Vagina (tissue), 2 donors: ENCODE results near the gene ANKFN1. TPM values are rescaled to one million over a fixed set of nuclear protein-coding genes. Genes with fewer than 3 reads are reported as not detected.

Source experiments
- DNase-seq, 2 donors: peaks; one replicate each; pipeline ENCODE4 v3.0.0-alpha.2; 2017; ENCODE audit errors: extremely low spot score in 2 of 2
- H3K27ac ChIP-seq: fragments of 200-600 bp; sonication (generic); one replicate; pipeline ENCODE4 v1.5.1; 2019
- H3K27me3 ChIP-seq: fragments of 200-600 bp; sonication (generic); one replicate; pipeline ENCODE4 v1.5.1; 2019
- H3K36me3 ChIP-seq, 2 donors: fragments of 200-600 bp; sonication (generic); one replicate each; pipeline ENCODE4 v1.5.1; 2017 to 2019
- H3K4me1 ChIP-seq: fragments of 200-600 bp; sonication (generic); one replicate; pipeline ENCODE4 v1.5.1; 2019
- H3K4me3 ChIP-seq, 2 donors: fragments of 200-600 bp; sonication (generic); 1 replicate in 1 of 2; 2 replicates in 1 of 2; pipeline ENCODE4 v1.5.1; 2016 to 2019
- H3K9me3 ChIP-seq: fragments of 200-600 bp; sonication (generic); one replicate; pipeline ENCODE4 v1.5.1; 2019
- POLR2A ChIP-seq, 2 donors: fragments of 450-650 bp; IDR thresholded peaks; one replicate each; pipeline ENCODE4 v1.6.1; 2017; ENCODE audit warnings: antibody characterized with exemption in 2 of 2, mild to moderate bottlenecking in 2 of 2, moderate library complexity in 2 of 2
- POLR2AphosphoS5 ChIP-seq, 2 donors: sonication (generic); formaldehyde crosslinking; IDR thresholded peaks; one replicate each; pipeline ENCODE4 v1.9.0; 2017; ENCODE audit warnings: antibody characterized with exemption in 2 of 2, mild to moderate bottlenecking in 2 of 2, low read depth in 1 of 2; ENCODE audit not compliant: insufficient read depth in 1 of 2
- intact Hi-C: fragments of 100-400 bp; cut with DNase I; formaldehyde crosslinking; loops from one replicate; pipeline ENCODE4 v1.15.1; 2023
- total RNA-seq: library from RNA; depleted of rRNA; stranded (reverse); fragments of >200 nt; gene quantifications from one replicate; pipeline ENCODE4 v1.2.3, GENCODE V29; 2016
- TF ChIP-seq, protein P1 (sequence below), 3 experiments: fragments of 450-650 bp in 2 of 3; fragments of 200-600 bp in 1 of 3; sonication (generic) in 1 of 3; IDR thresholded peaks; one replicate each; pipeline ENCODE4 v1.5.1; 2017 to 2019; ENCODE audit warnings: antibody characterized with exemption in 3 of 3, mild to moderate bottlenecking in 2 of 3, moderate library complexity in 2 of 3

ANKFN1 gene
- total RNA-seq, 1 donor from 2014 or later: 3.4 TPM

DNA sequence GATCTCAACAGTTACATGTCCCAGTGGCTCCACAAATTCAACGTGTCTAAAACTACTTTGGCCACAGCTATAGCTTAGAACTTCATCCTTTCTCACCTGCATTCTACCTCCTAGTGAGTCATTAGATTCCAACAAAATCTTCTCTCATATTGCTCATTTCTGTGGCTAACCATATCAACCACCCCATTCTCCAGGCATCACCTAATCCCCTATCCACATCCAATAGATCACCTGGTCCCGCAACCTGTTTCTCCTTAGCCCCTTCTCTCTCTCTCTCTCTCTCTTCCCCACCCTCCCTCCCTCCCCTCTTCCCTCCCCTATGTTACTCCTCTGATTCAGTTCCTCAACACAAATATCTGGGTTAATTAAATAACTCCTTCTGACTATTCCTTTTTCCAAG is 64.6 kb downstream of the ANKFN1 start:
- H3K27ac ChIP-seq: no peak overlapping the region
- intact Hi-C loops: no loop called here
- no peaks in the 10 kb centered on the region for H3K4me1 ChIP-seq
- TF ChIP-seq, protein P1, sequence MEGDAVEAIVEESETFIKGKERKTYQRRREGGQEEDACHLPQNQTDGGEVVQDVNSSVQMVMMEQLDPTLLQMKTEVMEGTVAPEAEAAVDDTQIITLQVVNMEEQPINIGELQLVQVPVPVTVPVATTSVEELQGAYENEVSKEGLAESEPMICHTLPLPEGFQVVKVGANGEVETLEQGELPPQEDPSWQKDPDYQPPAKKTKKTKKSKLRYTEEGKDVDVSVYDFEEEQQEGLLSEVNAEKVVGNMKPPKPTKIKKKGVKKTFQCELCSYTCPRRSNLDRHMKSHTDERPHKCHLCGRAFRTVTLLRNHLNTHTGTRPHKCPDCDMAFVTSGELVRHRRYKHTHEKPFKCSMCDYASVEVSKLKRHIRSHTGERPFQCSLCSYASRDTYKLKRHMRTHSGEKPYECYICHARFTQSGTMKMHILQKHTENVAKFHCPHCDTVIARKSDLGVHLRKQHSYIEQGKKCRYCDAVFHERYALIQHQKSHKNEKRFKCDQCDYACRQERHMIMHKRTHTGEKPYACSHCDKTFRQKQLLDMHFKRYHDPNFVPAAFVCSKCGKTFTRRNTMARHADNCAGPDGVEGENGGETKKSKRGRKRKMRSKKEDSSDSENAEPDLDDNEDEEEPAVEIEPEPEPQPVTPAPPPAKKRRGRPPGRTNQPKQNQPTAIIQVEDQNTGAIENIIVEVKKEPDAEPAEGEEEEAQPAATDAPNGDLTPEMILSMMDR (IDR thresholded peaks at IDR 0.05): no peak
- TF ChIP-seq POLR2AphosphoS5 (IDR thresholded peaks at IDR 0.05; ENCODE audit: insufficient read depth in 1 of 2, low read depth in 1 of 2) (no peak), POLR2A (IDR thresholded peaks at IDR 0.05) (no peak)
- H3K4me3 ChIP-seq: no peak overlapping the region
- H3K9me3 ChIP-seq: no peaks in the 10 kb centered on the region
- no peak for DNase-seq
- H3K36me3 ChIP-seq: no peaks in the 10 kb centered on the region
- H3K27me3 ChIP-seq: no peaks in the 10 kb centered on the region

DNA sequence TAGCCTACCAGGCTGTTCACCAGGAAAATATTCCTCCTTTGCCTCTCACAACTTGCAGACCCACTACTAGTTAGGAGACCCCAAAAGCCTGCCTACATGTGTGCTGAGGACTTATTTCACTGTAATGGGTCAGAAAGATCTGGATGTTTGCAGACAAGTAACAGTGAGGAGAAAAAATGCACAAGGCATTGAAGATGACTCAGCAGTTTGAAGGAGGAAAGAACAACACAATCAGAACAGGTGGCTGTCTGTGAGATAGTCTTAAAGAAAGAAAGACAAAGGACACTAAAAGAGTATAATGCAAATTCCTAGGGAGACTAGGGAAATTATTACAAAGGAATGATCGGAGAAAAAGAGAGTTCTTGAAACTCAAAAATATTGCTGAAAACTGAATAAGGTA is 69.0 kb downstream of the ANKFN1 start:
- H3K27ac ChIP-seq: no peak overlapping the region
- H3K4me3 ChIP-seq: no peak overlapping the region
- no peaks in the 10 kb centered on the region for H3K4me1 ChIP-seq
- intact Hi-C loops: no loop called here
- H3K9me3 ChIP-seq: no peaks in the 10 kb centered on the region
- H3K27me3 ChIP-seq: no peaks in the 10 kb centered on the region
- TF ChIP-seq POLR2AphosphoS5 (IDR thresholded peaks at IDR 0.05; ENCODE audit: insufficient read depth in 1 of 2, low read depth in 1 of 2) (no peak), POLR2A (IDR thresholded peaks at IDR 0.05) (no peak)
- TF ChIP-seq, protein P1 (IDR thresholded peaks at IDR 0.05): no peak
- DNase-seq: no peak
- H3K36me3 ChIP-seq: no peaks in the 10 kb centered on the region

DNA sequence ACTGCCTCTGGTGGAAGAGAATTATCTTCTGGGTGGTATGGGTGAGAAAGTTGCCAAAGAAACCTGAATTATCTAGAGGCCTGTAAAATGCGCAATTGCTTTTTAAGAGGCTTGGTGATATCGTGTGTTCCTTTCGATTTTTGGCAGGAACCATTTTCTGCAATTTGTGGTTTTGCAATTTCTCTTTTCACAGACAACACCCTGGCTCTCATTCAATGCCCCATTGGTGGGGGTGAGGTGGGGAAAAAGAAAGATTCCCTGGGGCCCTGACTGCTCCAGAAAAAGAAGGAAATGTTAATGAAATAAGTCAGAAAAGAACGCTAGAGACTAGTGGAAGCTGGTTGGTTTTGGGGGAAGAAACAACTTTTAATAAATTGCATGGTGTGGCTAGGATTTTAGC is 77.4 kb downstream of the ANKFN1 start:
- intact Hi-C loops: no loop called here
- Histone ChIP-seq H3K9me3 (no peaks in the 10 kb centered on the region), H3K4me1 (peaks cover 10% of the 10 kb centered on the region), H3K27me3 (no peaks in the 10 kb centered on the region), H3K4me3 (no peak overlapping the region), H3K27ac (no peak overlapping the region), H3K36me3 (no peaks in the 10 kb centered on the region)
- TF ChIP-seq, protein P1 (IDR thresholded peaks at IDR 0.05): no peak
- TF ChIP-seq POLR2A (IDR thresholded peaks at IDR 0.05) (no peak), POLR2AphosphoS5 (IDR thresholded peaks at IDR 0.05; ENCODE audit: insufficient read depth in 1 of 2, low read depth in 1 of 2) (peak in 1 of 2 donors; percentile 21)
- DNase-seq: no peak

DNA sequence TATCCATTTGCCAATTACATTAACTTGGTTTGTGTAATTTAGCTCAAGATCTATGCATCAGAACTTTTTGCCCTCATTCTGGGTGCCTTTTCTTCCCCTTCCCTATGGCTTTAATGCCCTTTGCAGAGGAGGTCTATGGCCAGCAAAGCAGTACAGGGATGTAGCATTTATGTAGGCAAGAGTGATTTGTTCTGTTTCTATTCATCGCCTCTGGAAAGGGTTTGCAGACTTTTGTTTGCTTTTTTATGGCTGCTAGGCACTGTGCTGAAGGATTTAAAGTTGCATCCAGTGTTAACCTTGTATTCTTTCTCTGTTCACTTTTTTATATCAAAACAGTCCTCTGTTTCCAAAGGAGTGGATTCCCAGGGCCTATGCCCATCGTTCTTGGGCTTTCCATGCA is 78.0 kb downstream of the ANKFN1 start:
- TF ChIP-seq POLR2AphosphoS5 (IDR thresholded peaks at IDR 0.05; ENCODE audit: insufficient read depth in 1 of 2, low read depth in 1 of 2) (no peak), POLR2A (IDR thresholded peaks at IDR 0.05) (no peak)
- TF ChIP-seq, protein P1 (IDR thresholded peaks at IDR 0.05): no peak
- no peaks in the 10 kb centered on the region for H3K27me3 ChIP-seq
- intact Hi-C loops: no loop called here

DNA sequence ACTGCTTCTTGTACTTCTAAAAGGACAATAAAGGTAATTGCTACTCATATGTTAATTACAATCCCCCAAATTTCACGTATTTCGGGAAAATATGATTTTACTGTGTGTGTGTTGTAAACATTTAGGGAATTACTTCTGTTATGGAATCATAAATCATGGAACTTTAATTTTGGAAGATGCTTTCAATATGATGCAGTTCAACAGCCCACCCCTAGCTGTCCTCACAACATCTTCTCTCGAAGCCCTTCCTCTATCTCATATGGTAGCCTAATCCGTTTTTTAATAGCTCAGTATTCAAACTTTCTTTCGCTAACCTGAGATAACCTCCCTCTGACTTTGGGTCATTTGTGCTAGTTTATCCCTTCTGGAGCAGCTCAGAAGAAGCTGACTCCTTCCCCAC is 78.4 kb downstream of the ANKFN1 start:
- H3K27me3 ChIP-seq: no peaks in the 10 kb centered on the region
- H3K9me3 ChIP-seq: no peaks in the 10 kb centered on the region
- H3K27ac ChIP-seq: peak overlapping the region; percentile 67
- TF ChIP-seq, protein P1 (IDR thresholded peaks at IDR 0.05): no peak
- no peak for TF ChIP-seq POLR2A (IDR thresholded peaks at IDR 0.05)
- TF ChIP-seq POLR2AphosphoS5 (IDR thresholded peaks at IDR 0.05; ENCODE audit: insufficient read depth in 1 of 2, low read depth in 1 of 2): no peak
- no peak overlapping the region for H3K4me3 ChIP-seq
- no peak for DNase-seq
- H3K4me1 ChIP-seq: peaks cover 10% of the 10 kb centered on the region
- H3K36me3 ChIP-seq: no peaks in the 10 kb centered on the region
- intact Hi-C loops: no loop called here

More for the DNA sequence above, 78.0 kb downstream of the ANKFN1 start:
- Histone ChIP-seq H3K4me1 (peaks cover 10% of the 10 kb centered on the region), H3K4me3 (no peak overlapping the region), H3K9me3 (no peaks in the 10 kb centered on the region), H3K36me3 (no peaks in the 10 kb centered on the region), H3K27ac (peak overlapping the region; percentile 67)
- DNase-seq: no peak
